Astrocyte (in vitro differentiated cells and primary cell): Measurements from ENCODE around the gene PGF. TPM values are rescaled to one million over a fixed set of nuclear protein-coding genes. Genes with fewer than 3 reads are reported as not detected.
A peak's percentile ranks its signal among the peaks of the same experiment; 100 is the strongest.

ENCODE experiments used
- DNase-seq: peaks from one replicate; pipeline ENCODE4 v3.0.0-alpha.2; 2010; ENCODE audit warnings: low read depth
- FAIRE-seq: peaks from 2 replicates; lab custom pipeline; 2011; peaks lifted over from hg19 to GRCh38; lab: Jason Lieb, UNC
- H2AFZ ChIP-seq: 2 replicates; pipeline ENCODE4 v1.6.0; 2012; ENCODE audit warnings: low read depth, low read length, inconsistent platforms
- H3K27ac ChIP-seq: 2 replicates; pipeline ENCODE4 v1.5.1; 2011; ENCODE audit warnings: low read depth, low read length, inconsistent platforms
- H3K27me3 ChIP-seq: 2 replicates; pipeline ENCODE4 v1.6.0; 2011; ENCODE audit warnings: low read length, inconsistent platforms; ENCODE audit not compliant: insufficient read depth
- H3K36me3 ChIP-seq: 2 replicates; pipeline ENCODE4 v1.5.1; 2011; ENCODE audit warnings: low read length, inconsistent platforms; ENCODE audit not compliant: insufficient read depth
- H3K4me1 ChIP-seq: 2 replicates; pipeline ENCODE4 v1.5.1; 2011; ENCODE audit warnings: low read length, inconsistent platforms; ENCODE audit not compliant: insufficient read depth
- H3K4me2 ChIP-seq: 2 replicates; pipeline ENCODE4 v1.6.0; 2012; ENCODE audit warnings: low read length, inconsistent platforms
- H3K4me3 ChIP-seq: 2 replicates; pipeline ENCODE4 v1.5.1; 2011; ENCODE audit warnings: low read depth, mild to moderate bottlenecking, low read length, inconsistent platforms; ENCODE audit not compliant: insufficient read depth
- H3K79me2 ChIP-seq: 2 replicates; pipeline ENCODE4 v1.6.0; 2012; ENCODE audit warnings: mild to moderate bottlenecking, low read length, inconsistent platforms; ENCODE audit not compliant: insufficient read depth
- H3K9ac ChIP-seq: 2 replicates; pipeline ENCODE4 v1.6.0; 2012; ENCODE audit warnings: mild to moderate bottlenecking, low read length, inconsistent platforms
- H3K9me3 ChIP-seq: 2 replicates; pipeline ENCODE4 v1.5.1; 2012; ENCODE audit warnings: low read depth, mild to moderate bottlenecking, low read length, inconsistent platforms; ENCODE audit not compliant: insufficient read depth
- H4K20me1 ChIP-seq: 2 replicates; pipeline ENCODE4 v1.6.0; 2012; ENCODE audit warnings: low read length, inconsistent platforms; ENCODE audit not compliant: insufficient read depth
- H3K27ac Mint-ChIP-seq: one replicate; pipeline ENCODE4 v1.8.0; 2021; ENCODE audit warnings: mild to moderate bottlenecking, mixed read lengths; ENCODE audit not compliant: unreplicated experiment
- H3K27me3 Mint-ChIP-seq: one replicate; pipeline ENCODE4 v1.8.0; 2021; ENCODE audit warnings: low read depth, mixed read lengths; ENCODE audit not compliant: unreplicated experiment
- H3K36me3 Mint-ChIP-seq: one replicate; pipeline ENCODE4 v1.8.0; 2021; ENCODE audit warnings: low read depth, mixed read lengths; ENCODE audit not compliant: unreplicated experiment
- H3K4me1 Mint-ChIP-seq: one replicate; pipeline ENCODE4 v1.8.0; 2021; ENCODE audit warnings: low read depth, mixed read lengths; ENCODE audit not compliant: unreplicated experiment
- H3K4me3 Mint-ChIP-seq: one replicate; pipeline ENCODE4 v1.8.0; 2021; ENCODE audit warnings: mild to moderate bottlenecking, moderate library complexity, mixed read lengths; ENCODE audit not compliant: unreplicated experiment
- H3K9me3 Mint-ChIP-seq: one replicate; pipeline ENCODE4 v1.8.0; 2021; ENCODE audit warnings: mild to moderate bottlenecking, mixed read lengths; ENCODE audit not compliant: unreplicated experiment
- CTCF ChIP-seq: IDR thresholded peaks from 2 replicates; pipeline ENCODE4 v1.5.1; 2011; ENCODE audit warnings: low read depth, mild to moderate bottlenecking, inconsistent platforms, low read length, moderate library complexity; ENCODE audit not compliant: insufficient read depth
- EZH2 ChIP-seq: IDR thresholded peaks from 2 replicates; pipeline ENCODE4 v1.6.1; 2012; ENCODE audit warnings: mild to moderate bottlenecking, low read length, inconsistent platforms; ENCODE audit not compliant: insufficient read depth
- total RNA-seq: library from RNA; stranded (reverse); gene quantifications from 2 replicates; pipeline ENCODE4 v1.2.1, GENCODE V29; 2021

Gene PGF
- total RNA-seq, 1 donor from 2014 or later = 3.5 TPM

- H3K4me1 ChIP-seq = peaks cover 22% of the 10 kb centered on the region
Measured at GRCh38 chr14:74981462-74981782, 26.0 kb upstream of the PGF start.

GRCh38 chr14:74980731-74981461 lies 25.5 kb upstream of the PGF start:
- H3K27ac ChIP-seq = peak overlapping the region; percentile 14
- DNase-seq = peak; percentile 55
- H3K9me3 ChIP-seq = no peaks in the 10 kb centered on the region
- no peaks in the 10 kb centered on the region for H4K20me1 ChIP-seq
- peak overlapping the region; percentile 4 for H3K9ac ChIP-seq
- H3K36me3 Mint-ChIP-seq = no peaks in the 10 kb centered on the region
- H3K9me3 Mint-ChIP-seq = no peaks in the 10 kb centered on the region
- peaks cover 9% of the 10 kb centered on the region for H3K4me1 Mint-ChIP-seq
- TF ChIP-seq EZH2 (no peak), CTCF (no peak)
- no peaks in the 10 kb centered on the region for H3K79me2 ChIP-seq
- no peak overlapping the region for H3K4me3 ChIP-seq
- H2AFZ ChIP-seq = peak overlapping the region; percentile 73
- peaks cover 22% of the 10 kb centered on the region for H3K4me1 ChIP-seq
- no peaks in the 10 kb centered on the region for H3K36me3 ChIP-seq
- H3K4me2 ChIP-seq = peak overlapping the region; percentile 51
- no peaks in the 10 kb centered on the region for H3K27me3 ChIP-seq
- H3K27ac Mint-ChIP-seq = no peak overlapping the region
- no peak overlapping the region for H3K4me3 Mint-ChIP-seq
- H3K27me3 Mint-ChIP-seq = peaks cover 4% of the 10 kb centered on the region
- FAIRE-seq = no peak

More at GRCh38 chr14:74981462-74981782, 26.0 kb upstream of the PGF start:
- no peaks in the 10 kb centered on the region for H3K79me2 ChIP-seq
- no peak overlapping the region for H3K4me3 Mint-ChIP-seq
- H3K4me3 ChIP-seq = no peak overlapping the region
- H3K36me3 Mint-ChIP-seq = no peaks in the 10 kb centered on the region
- no peaks in the 10 kb centered on the region for H3K9me3 ChIP-seq
- peak overlapping the region; percentile 51 for H3K4me2 ChIP-seq
- H3K27me3 Mint-ChIP-seq = peaks cover 4% of the 10 kb centered on the region
- H3K27ac Mint-ChIP-seq = no peak overlapping the region
- H4K20me1 ChIP-seq = no peaks in the 10 kb centered on the region
- H3K9me3 Mint-ChIP-seq = no peaks in the 10 kb centered on the region
- TF ChIP-seq EZH2 = no peak
- no peak for TF ChIP-seq CTCF
- H3K36me3 ChIP-seq = no peaks in the 10 kb centered on the region
- no peak for FAIRE-seq
- peak overlapping the region; percentile 14 for H3K27ac ChIP-seq
- no peak overlapping the region for H3K9ac ChIP-seq
- no peak for DNase-seq
- peak overlapping the region; percentile 73 for H2AFZ ChIP-seq
- no peaks in the 10 kb centered on the region for H3K27me3 ChIP-seq
- peaks cover 9% of the 10 kb centered on the region for H3K4me1 Mint-ChIP-seq

DNA sequence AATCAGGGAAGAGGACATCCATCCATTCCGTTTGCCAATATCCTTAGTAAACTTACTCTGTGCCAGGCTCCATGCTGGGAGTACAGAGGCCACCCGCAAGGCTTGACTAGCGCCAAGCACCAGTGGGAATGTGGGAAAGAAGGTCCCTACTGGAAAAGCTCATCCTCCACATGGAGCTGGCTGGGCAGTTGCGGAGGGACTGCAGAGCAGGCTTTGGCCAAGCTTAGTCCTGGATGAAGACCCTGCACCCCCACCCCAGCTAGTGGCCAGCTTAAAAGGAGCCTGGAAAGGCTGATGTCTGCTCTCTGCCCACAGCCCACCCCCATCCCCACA lies 25.0 kb upstream of the PGF start:
- Mint-ChIP-seq H3K4me1 (peaks cover 9% of the 10 kb centered on the region), H3K36me3 (peaks cover 2% of the 10 kb centered on the region), H3K27me3 (peaks cover 4% of the 10 kb centered on the region), H3K4me3 (no peak overlapping the region), H3K9me3 (no peaks in the 10 kb centered on the region), H3K27ac (no peak overlapping the region)
- peak overlapping the region; percentile 73 for H2AFZ ChIP-seq
- DNase-seq (no peak), FAIRE-seq (no peak)
- no peaks in the 10 kb centered on the region for H3K36me3 ChIP-seq
- peaks cover 22% of the 10 kb centered on the region for H3K4me1 ChIP-seq
- H3K4me3 ChIP-seq = no peak overlapping the region
- no peaks in the 10 kb centered on the region for H4K20me1 ChIP-seq
- no peaks in the 10 kb centered on the region for H3K27me3 ChIP-seq
- no peaks in the 10 kb centered on the region for H3K9me3 ChIP-seq
- no peak overlapping the region for H3K9ac ChIP-seq
- H3K79me2 ChIP-seq = no peaks in the 10 kb centered on the region
- H3K4me2 ChIP-seq = peak overlapping the region; percentile 51
- no peak for TF ChIP-seq EZH2
- TF ChIP-seq CTCF = no peak
- no peak overlapping the region for H3K27ac ChIP-seq
